Colonic mucosa (tissue), 4 donors: ENCODE results near the gene CLDN4. TPM values are rescaled to one million over a fixed set of nuclear protein-coding genes. Genes with fewer than 3 reads are reported as not detected.
"Not testable (repeated sequence)": the region's sequence is repeated elsewhere in the genome, so short reads cannot be mapped to it uniquely, and the experiment has no call there.

ENCODE experiments used
- DNase-seq: peaks from one replicate; pipeline ENCODE4 v3.0.0-alpha.2; 2020
- H3K27ac ChIP-seq: fragments of 200-600 bp; one replicate; pipeline ENCODE4 v1.8.0; 2021
- H3K27me3 ChIP-seq: fragments of 200-600 bp; one replicate; pipeline ENCODE4 v1.8.0; 2021
- H3K36me3 ChIP-seq: fragments of 200-600 bp; one replicate; pipeline ENCODE4 v1.8.0; 2021
- H3K4me1 ChIP-seq: fragments of 200-600 bp; one replicate; pipeline ENCODE4 v1.8.0; 2021; ENCODE audit warnings: mild to moderate bottlenecking
- H3K4me3 ChIP-seq: fragments of 200-600 bp; one replicate; pipeline ENCODE4 v1.8.0; 2021
- H3K9ac ChIP-seq, 2 donors: one replicate each; pipeline ENCODE4 v1.7.0; 2013; ENCODE audit warnings: control low read depth in 2 of 2, low read depth in 2 of 2, low read length in 2 of 2
- H3K9me3 ChIP-seq: fragments of 200-600 bp; one replicate; pipeline ENCODE4 v1.8.0; 2021
- CTCF ChIP-seq: fragments of 200-600 bp; IDR thresholded peaks from one replicate; pipeline ENCODE4 v1.8.0; 2022; ENCODE audit warnings: antibody characterized with exemption, mild to moderate bottlenecking
- intact Hi-C: fragments of 100-400 bp; cut with DNase I; formaldehyde crosslinking; loops from one replicate; pipeline ENCODE4 v1.14.1; 2022
- total RNA-seq, 2 donors: library from RNA; stranded (reverse); fragmentation: NEBNext Ultra II Directional in 1 of 2; extraction: Animal tissue kit (Norgen Biotek cat#: 25700) in 1 of 2; gene quantifications; one replicate each; pipeline ENCODE4 v1.2.1, GENCODE V29; 2021
- donor health status: healthy.
- donor health status: DM: no; HTN: no; CAD: no.
- donor health status: DM: no; HTN: no; CAD: no.

Gene CLDN4
- total RNA-seq, 2 donors from 2014 or later: 568 to 932 TPM

DNA sequence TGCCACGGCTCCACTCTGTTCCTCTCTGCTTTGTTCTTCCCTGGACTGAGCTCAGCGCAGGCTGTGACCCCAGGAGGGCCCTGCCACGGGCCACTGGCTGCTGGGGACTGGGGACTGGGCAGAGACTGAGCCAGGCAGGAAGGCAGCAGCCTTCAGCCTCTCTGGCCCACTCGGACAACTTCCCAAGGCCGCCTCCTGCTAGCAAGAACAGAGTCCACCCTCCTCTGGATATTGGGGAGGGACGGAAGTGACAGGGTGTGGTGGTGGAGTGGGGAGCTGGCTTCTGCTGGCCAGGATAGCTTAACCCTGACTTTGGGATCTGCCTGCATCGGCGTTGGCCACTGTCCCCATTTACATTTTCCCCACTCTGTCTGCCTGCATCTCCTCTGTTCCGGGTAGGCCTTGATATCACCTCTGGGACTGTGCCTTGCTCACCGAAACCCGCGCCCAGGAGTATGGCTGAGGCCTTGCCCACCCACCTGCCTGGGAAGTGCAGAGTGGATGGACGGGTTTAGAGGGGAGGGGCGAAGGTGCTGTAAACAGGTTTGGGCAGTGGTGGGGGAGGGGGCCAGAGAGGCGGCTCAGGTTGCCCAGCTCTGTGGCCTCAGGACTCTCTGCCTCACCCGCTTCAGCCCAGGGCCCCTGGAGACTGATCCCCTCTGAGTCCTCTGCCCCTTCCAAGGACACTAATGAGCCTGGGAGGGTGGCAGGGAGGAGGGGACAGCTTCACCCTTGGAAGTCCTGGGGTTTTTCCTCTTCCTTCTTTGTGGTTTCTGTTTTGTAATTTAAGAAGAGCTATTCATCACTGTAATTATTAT lies 1.2 kb downstream of the CLDN4 start:
- DNase-seq: peak; percentile 89
- TF ChIP-seq CTCF: no peak
- H3K4me3 ChIP-seq: peak overlapping the region; percentile 50
- intact Hi-C loops: loop anchor here (2.0 to 5.0 kb wide), 2 partner anchors 63 to 95 kb away; partner anchors contain the start of gene ABHD11
- H3K9me3 ChIP-seq: no peaks in the 10 kb centered on the region
- H3K36me3 ChIP-seq: no peaks in the 10 kb centered on the region
- H3K4me1 ChIP-seq: peaks cover 3% of the 10 kb centered on the region
- peak overlapping the region; percentile 85 for H3K27ac ChIP-seq
- H3K9ac ChIP-seq: peak overlapping the region; percentile 99
- no peaks in the 10 kb centered on the region for H3K27me3 ChIP-seq

- Histone ChIP-seq H3K4me3 (peak overlapping the region; percentile 50), H3K27ac (peak overlapping the region; percentile 85), H3K36me3 (no peaks in the 10 kb centered on the region), H3K4me1 (no peaks in the 10 kb centered on the region), H3K9ac (peak overlapping the region; percentile 7 to 99), H3K9me3 (no peaks in the 10 kb centered on the region), H3K27me3 (no peaks in the 10 kb centered on the region)
- intact Hi-C loops: loop anchor here (5.0 kb wide), 1 partner anchor 96 kb away; the partner anchor contains the start of gene ABHD11
- no peak for TF ChIP-seq CTCF
- no peak for DNase-seq
Measured at GRCh38 chr7:73832806-73833205, 2.0 kb downstream of the CLDN4 start.

DNA sequence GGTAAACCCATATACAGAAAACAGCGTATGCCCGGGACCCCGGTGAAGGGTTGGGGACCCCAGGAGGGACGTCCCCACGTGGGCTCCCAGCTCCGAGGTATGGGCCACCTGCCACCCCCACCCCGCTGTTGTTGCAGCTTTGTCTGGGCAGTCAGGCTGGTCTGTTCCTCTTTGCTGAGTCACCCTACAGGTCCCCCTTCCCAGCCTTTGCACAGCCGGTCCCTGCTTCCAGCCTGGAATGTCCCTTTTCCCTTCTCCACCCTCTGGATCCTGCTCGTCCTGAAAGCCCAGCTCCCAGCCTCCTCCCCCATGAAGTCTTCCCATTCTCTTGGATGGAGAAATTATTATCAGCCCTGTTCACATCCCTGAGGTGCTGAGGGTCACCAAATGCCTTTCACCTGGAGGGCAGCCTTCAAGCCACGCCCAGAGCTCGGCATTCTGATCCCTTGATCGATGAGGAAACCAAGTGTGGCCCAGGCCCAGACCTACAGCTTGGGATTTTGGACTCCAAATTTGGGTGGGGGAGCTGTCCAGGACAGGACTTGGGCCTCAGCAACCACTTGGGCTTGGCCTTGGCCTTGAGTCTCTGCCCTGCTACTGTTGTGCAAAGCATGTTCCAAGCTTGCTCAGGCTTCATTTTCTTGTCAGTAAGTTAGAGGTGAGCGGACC lies 2.6 kb downstream of the CLDN4 start:
- Histone ChIP-seq H3K36me3 (no peaks in the 10 kb centered on the region), H3K27me3 (no peaks in the 10 kb centered on the region), H3K9me3 (no peaks in the 10 kb centered on the region), H3K9ac (peak overlapping the region; percentile 7 to 26), H3K4me3 (peak overlapping the region; percentile 50), H3K27ac (peak overlapping the region; percentile 85), H3K4me1 (no peaks in the 10 kb centered on the region)
- TF ChIP-seq CTCF: no peak
- peak; percentile 77 for DNase-seq
- intact Hi-C loops: loop anchor here (5.0 kb wide), 1 partner anchor 96 kb away; the partner anchor contains the start of gene ABHD11

DNA sequence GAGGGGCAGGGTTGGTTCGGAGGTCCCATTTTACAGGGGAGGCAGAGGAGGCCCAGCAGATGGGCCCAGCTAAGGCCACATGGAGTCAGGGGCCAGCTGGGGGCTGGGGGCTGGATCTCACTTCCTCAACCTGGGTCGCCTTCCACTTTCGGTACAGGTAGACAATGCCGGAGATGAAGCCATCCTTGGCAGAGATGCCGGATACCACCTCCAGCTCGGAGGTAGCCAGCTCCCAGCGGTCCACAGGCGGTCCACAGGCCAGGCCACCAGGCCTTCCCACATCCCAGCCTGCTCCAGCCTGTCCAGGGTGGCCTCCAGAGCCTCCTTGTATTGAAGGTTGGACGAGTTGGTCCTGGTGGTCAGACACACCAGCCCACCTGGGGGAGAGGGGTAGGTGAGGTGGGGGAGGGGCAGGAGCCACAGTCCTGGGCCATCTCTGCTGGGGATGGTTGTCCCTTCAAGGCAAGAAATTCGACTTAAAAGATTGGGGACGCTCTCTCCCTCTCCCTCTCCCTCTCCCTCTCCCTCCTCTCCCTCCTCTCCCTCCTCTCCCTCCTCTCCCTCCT lies 3.9 kb downstream of the CLDN4 start:
- Histone ChIP-seq H3K27me3 (no peaks in the 10 kb centered on the region), H3K36me3 (no peaks in the 10 kb centered on the region), H3K9ac (no peak overlapping the region), H3K4me1 (no peaks in the 10 kb centered on the region), H3K4me3 (no peak overlapping the region), H3K9me3 (no peaks in the 10 kb centered on the region), H3K27ac (no peak overlapping the region)
- intact Hi-C loops: loop anchor here (5.0 kb wide), 1 partner anchor 97 kb away; the partner anchor contains the start of gene ABHD11
- no peak for DNase-seq
- TF ChIP-seq CTCF: no peak

GRCh38 chr7:73837167-73837566 lies 6.4 kb downstream of the CLDN4 start:
- H3K27me3 ChIP-seq, intact Hi-C loops, H3K4me1 ChIP-seq, H3K9ac ChIP-seq, H3K9me3 ChIP-seq, DNase-seq, H3K27ac ChIP-seq, H3K4me3 ChIP-seq, H3K36me3 ChIP-seq: not testable (repeated sequence)
